GM23248 (cell line): ENCODE data around the gene ZNF580. TPM values are rescaled to one million over a fixed set of nuclear protein-coding genes. Genes with fewer than 3 reads are reported as not detected.
A peak's percentile ranks its signal among the peaks of the same experiment; 100 is the strongest.

Source experiments
- DNase-seq: peaks from one replicate; pipeline ENCODE4 v3.0.0-alpha.2; 2015
- H2AFZ ChIP-seq: fragments of 200-600 bp; sonication (generic); 2 replicates; pipeline ENCODE4 v1.6.1; 2016; ENCODE audit warnings: antibody characterized with exemption
- H3F3A ChIP-seq: fragments of 200-600 bp; sonication (generic); 2 replicates; pipeline ENCODE4 v1.6.1; 2016; ENCODE audit warnings: mild to moderate bottlenecking, antibody characterized with exemption, mixed run types; ENCODE audit not compliant: insufficient read depth
- H3K27ac ChIP-seq: fragments of 200-600 bp; sonication (generic); 2 replicates; pipeline ENCODE4 v1.5.1; 2016; ENCODE audit warnings: mild to moderate bottlenecking
- H3K27me3 ChIP-seq: fragments of 200-600 bp; sonication (generic); replicated peaks from 2 replicates; pipeline ENCODE4 v1.6.1; 2016; ENCODE audit warnings: mild to moderate bottlenecking; ENCODE audit not compliant: insufficient read depth
- H3K36me3 ChIP-seq: fragments of 200-600 bp; sonication (generic); 2 replicates; pipeline ENCODE4 v1.6.1; 2016; ENCODE audit warnings: low read depth, mild to moderate bottlenecking
- H3K4me1 ChIP-seq: fragments of 200-600 bp; sonication (generic); 2 replicates; pipeline ENCODE4 v1.6.1; 2016; ENCODE audit warnings: mild to moderate bottlenecking; ENCODE audit not compliant: insufficient read depth
- H3K4me2 ChIP-seq: fragments of 200-600 bp; sonication (generic); one replicate; pipeline ENCODE4 v1.6.1; 2016; ENCODE audit warnings: mild to moderate bottlenecking; ENCODE audit not compliant: unreplicated experiment
- H3K4me3 ChIP-seq: fragments of 200-600 bp; sonication (generic); 2 replicates; pipeline ENCODE4 v1.5.1; 2016; ENCODE audit warnings: mild to moderate bottlenecking
- H3K79me2 ChIP-seq: fragments of 200-600 bp; sonication (generic); 2 replicates; pipeline ENCODE4 v1.6.1; 2016; ENCODE audit warnings: mild to moderate bottlenecking; ENCODE audit not compliant: insufficient read depth
- H3K9ac ChIP-seq: fragments of 200-600 bp; sonication (generic); 2 replicates; pipeline ENCODE4 v1.6.1; 2016; ENCODE audit warnings: mild to moderate bottlenecking
- H3K9me2 ChIP-seq: fragments of 200-600 bp; sonication (generic); 2 replicates; pipeline ENCODE4 v1.6.1; 2016; ENCODE audit warnings: mixed run types, mild to moderate bottlenecking, moderate library complexity; ENCODE audit not compliant: insufficient read depth
- H3K9me3 ChIP-seq: fragments of 200-600 bp; sonication (generic); one replicate; pipeline ENCODE4 v1.6.1; 2017; ENCODE audit warnings: low read depth
- H4K20me1 ChIP-seq: fragments of 200-600 bp; sonication (generic); 2 replicates; pipeline ENCODE4 v1.6.0; 2016; ENCODE audit not compliant: insufficient read depth
- EZH2 ChIP-seq: fragments of 200-600 bp; sonication (generic); IDR thresholded peaks from 2 replicates; pipeline ENCODE4 v1.6.1; 2018; ENCODE audit warnings: antibody characterized with exemption, mild to moderate bottlenecking; ENCODE audit not compliant: insufficient read depth, poor library complexity, severe bottlenecking
- EZH2phosphoT487 ChIP-seq: fragments of 200-600 bp; sonication (generic); IDR thresholded peaks from 2 replicates; pipeline ENCODE4 v1.6.1; 2018; ENCODE audit warnings: antibody characterized with exemption, moderate library complexity, mild to moderate bottlenecking, low read depth; ENCODE audit not compliant: insufficient read depth
- WGBS, 2 experiments: methylation state at CpG; one replicate each; pipeline ENCODE4 v1.1.6; 2015 to 2017; ENCODE audit warnings: low lambda C conversion rate in 2 of 2, low coverage in 1 of 2; ENCODE audit errors: missing lambda C conversion rate in 2 of 2; 5-methylcytosine and 5-hydroxymethylcytosine counted together
- in situ Hi-C: fragments of 300-500 bp; cut with MboI; formaldehyde crosslinking; loops from 2 replicates; pipeline ENCODE4 v1.15.0; 2020
- polyA plus RNA-seq: library from polyadenylated mRNA; unstranded; fragments of >200 nt; fragmentation: Nextera tagmentation; extraction: Ambion mirVana; gene quantifications from 2 replicates; pipeline ENCODE4 v1.2.1, GENCODE V29; 2016
- total RNA-seq: library from RNA; depleted of rRNA; stranded (reverse); fragments of >200 nt; shearing (Covaris generic); gene quantifications from 2 replicates; pipeline ENCODE4 v1.2.3, GENCODE V29; 2014

The ZNF580 gene
- total and polyA plus RNA-seq, 2 experiments from 2014 or later = 11.7 to 44.0 TPM

- H3K4me2 ChIP-seq = peak overlapping the region; percentile 79
- in situ Hi-C loops = no loop called here
- no peaks in the 10 kb centered on the region for H3K9me3 ChIP-seq
- H3K9me2 ChIP-seq = no peaks in the 10 kb centered on the region
- peaks cover 10% of the 10 kb centered on the region for H3K4me1 ChIP-seq
- no peak overlapping the region for H3K27ac ChIP-seq
- TF ChIP-seq EZH2 = no peak
- no peak for TF ChIP-seq EZH2phosphoT487
- no peak for DNase-seq
- peak overlapping the region; percentile 70; the same call in 1 of the 2 replicates for H2AFZ ChIP-seq
- no peaks in the 10 kb centered on the region for H3K36me3 ChIP-seq
- peak overlapping the region; percentile 91 for H3K9ac ChIP-seq
- H3K27me3 ChIP-seq = no peaks in the 10 kb centered on the region
- peaks cover 15% of the 10 kb centered on the region for H3K79me2 ChIP-seq
- H3F3A ChIP-seq = peaks cover 21% of the 10 kb centered on the region
- whole genome bisulfite sequencing, 2 experiments = 75 to 76% methylated on average over 4 of the region's 4 CpGs
- H3K4me3 ChIP-seq = peak overlapping the region; percentile 86
- no peaks in the 10 kb centered on the region for H4K20me1 ChIP-seq
Observed at GRCh38 chr19:55601084-55601483, 39.7 kb upstream of the ZNF580 start.

- H3K9me3 ChIP-seq = no peaks in the 10 kb centered on the region
- no peak overlapping the region for H2AFZ ChIP-seq
- WGBS, 2 experiments = 91 to 92% methylated on average over 53 to 60 of the region's 60 CpGs
- peaks cover 21% of the 10 kb centered on the region for H3F3A ChIP-seq
- H3K4me2 ChIP-seq = no peak overlapping the region
- no peak overlapping the region for H3K4me3 ChIP-seq
- H3K27me3 ChIP-seq = no peaks in the 10 kb centered on the region
- in situ Hi-C loops = no loop called here
- H3K79me2 ChIP-seq = peaks cover 26% of the 10 kb centered on the region
- H4K20me1 ChIP-seq = 0 out of 2 replicates have a peak, but pooled peaks cover 4% of the 10 kb centered on the region
- H3K27ac ChIP-seq = no peak overlapping the region
- TF ChIP-seq EZH2phosphoT487 = no peak
- no peak for TF ChIP-seq EZH2
- H3K4me1 ChIP-seq = peaks cover 15% of the 10 kb centered on the region
- no peak for DNase-seq
- H3K36me3 ChIP-seq = no peaks in the 10 kb centered on the region
- H3K9me2 ChIP-seq = no peaks in the 10 kb centered on the region
- H3K9ac ChIP-seq = no peak overlapping the region
Observed at GRCh38 chr19:55602104-55603001, 38.4 kb upstream of the ZNF580 start.

- Histone ChIP-seq H3K36me3 (no peaks in the 10 kb centered on the region), H3K79me2 (peaks cover 34% of the 10 kb centered on the region), H3F3A (peaks cover 21% of the 10 kb centered on the region), H3K4me3 (no peak overlapping the region), H3K4me2 (no peak overlapping the region), H3K27ac (no peak overlapping the region), H3K9me3 (no peaks in the 10 kb centered on the region), H4K20me1 (peaks cover 4% of the 10 kb centered on the region; the same call in 1 of the 2 replicates), H3K9ac (no peak overlapping the region), H2AFZ (no peak overlapping the region), H3K27me3 (no peaks in the 10 kb centered on the region), H3K4me1 (peaks cover 15% of the 10 kb centered on the region), H3K9me2 (no peaks in the 10 kb centered on the region)
- DNase-seq = no peak
- 93% methylated on average over 21 of the region's 21 CpGs for WGBS, 2 experiments
- in situ Hi-C loops = no loop called here
- TF ChIP-seq EZH2 (no peak), EZH2phosphoT487 (no peak)
Observed at GRCh38 chr19:55603115-55603514, 37.7 kb upstream of the ZNF580 start.

- DNase-seq = no peak
- 62 to 67% methylated on average over 21 to 22 of the region's 22 CpGs for WGBS, 2 experiments
- Histone ChIP-seq H3K9me2 (no peaks in the 10 kb centered on the region), H4K20me1 (peaks cover 4% of the 10 kb centered on the region; the same call in 1 of the 2 replicates), H3K27ac (peak overlapping the region; percentile 80; the same call in 1 of the 2 replicates), H3K4me1 (peaks cover 15% of the 10 kb centered on the region), H2AFZ (no peak overlapping the region), H3K27me3 (no peaks in the 10 kb centered on the region), H3F3A (peaks cover 18% of the 10 kb centered on the region), H3K79me2 (peaks cover 40% of the 10 kb centered on the region), H3K4me2 (no peak overlapping the region), H3K9me3 (no peaks in the 10 kb centered on the region), H3K4me3 (no peak overlapping the region), H3K9ac (no peak overlapping the region), H3K36me3 (no peaks in the 10 kb centered on the region)
- in situ Hi-C loops = no loop called here
- TF ChIP-seq EZH2phosphoT487 (no peak), EZH2 (no peak)
Observed at GRCh38 chr19:55603581-55604292, 37.1 kb upstream of the ZNF580 start.
